Measurements from ENCODE around the gene MPIG6B.

- no peak for TF ChIP-seq POLR2A (IDR thresholded peaks at IDR 0.05)
- TF ChIP-seq CTCF (IDR thresholded peaks at IDR 0.05) = no peak
These were observed 45.2 kb upstream of the MPIG6B start for GRCh38 chr6:31677955-31678354.

Measured in body of pancreas (tissue), 4 donors.